Measurements from ENCODE around the gene PIANP.

The PIANP gene

DNA sequence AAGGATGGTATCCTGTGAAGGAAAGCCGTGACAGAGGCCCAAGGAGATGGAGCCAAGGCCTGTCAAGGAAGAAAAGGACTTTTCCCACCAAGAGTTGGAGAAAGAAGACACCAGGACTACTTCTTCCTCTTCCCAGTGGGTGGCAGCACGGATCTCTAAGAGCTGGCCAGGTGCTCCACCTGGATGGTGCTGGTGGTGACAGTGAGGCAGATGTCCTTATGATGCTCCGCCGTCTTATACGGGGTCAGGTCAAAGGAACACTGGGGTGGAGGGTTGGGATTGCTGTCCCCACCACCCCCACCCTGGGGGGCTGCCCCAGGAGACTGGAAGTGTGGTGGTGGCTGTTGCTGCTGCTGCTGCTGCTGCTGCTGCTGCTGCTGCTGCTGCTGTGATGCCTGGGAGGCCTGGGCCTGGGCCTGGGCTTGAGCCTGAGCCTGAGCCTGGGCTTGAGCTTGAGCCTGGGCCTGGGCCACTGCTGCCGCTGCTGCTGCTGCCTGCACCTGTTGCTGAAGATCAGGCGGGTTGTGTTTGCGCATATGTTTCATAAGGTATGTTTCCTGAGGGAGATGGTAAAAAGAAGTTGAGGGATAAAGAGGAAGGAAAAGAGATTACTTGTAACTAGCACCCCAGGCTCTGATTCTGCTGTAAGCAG lies 32.9 kb downstream of the PIANP start:
- DNase-seq (ENCODE audit: low read depth in 3 of 3), result no peak

DNA sequence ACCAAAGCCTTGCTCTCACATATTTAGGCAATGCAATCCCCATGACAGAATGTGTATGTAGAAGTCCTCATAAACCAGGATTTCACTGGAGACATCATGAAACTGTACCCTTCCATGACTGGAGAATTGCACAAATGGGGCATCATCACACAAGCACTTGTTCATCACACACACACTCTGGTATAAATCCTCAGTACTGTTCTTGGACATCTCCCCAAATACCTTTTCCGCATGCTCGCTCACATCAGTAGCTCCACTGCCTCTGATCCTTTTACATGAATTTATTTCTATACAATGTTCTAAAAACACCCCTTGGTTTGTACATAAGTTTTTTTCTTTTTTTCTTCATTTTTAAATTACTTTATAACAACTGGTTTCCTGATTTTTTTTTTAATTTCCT lies 34.4 kb downstream of the PIANP start:
- no peak for DNase-seq (ENCODE audit: low read depth in 3 of 3)

- DNase-seq (ENCODE audit: low read depth in 3 of 3), result no peak
Measured at GRCh38 chr12:6664902-6665301, 35.7 kb downstream of the PIANP start.

GRCh38 chr12:6662906-6663742 lies 37.5 kb downstream of the PIANP start, which contains the start of gene ING4:
TSS of gene ING4 (minus strand) at chr12:6663119. CDS start at chr12:6663101, 18 bp downstream.
- DNase-seq (ENCODE audit: low read depth in 3 of 3), result peak; percentile 89 to 96 (median 90)

GRCh38 chr12:6662602-6662905 lies 38.1 kb downstream of the PIANP start:
- no peak for DNase-seq (ENCODE audit: low read depth in 3 of 3)

DNA sequence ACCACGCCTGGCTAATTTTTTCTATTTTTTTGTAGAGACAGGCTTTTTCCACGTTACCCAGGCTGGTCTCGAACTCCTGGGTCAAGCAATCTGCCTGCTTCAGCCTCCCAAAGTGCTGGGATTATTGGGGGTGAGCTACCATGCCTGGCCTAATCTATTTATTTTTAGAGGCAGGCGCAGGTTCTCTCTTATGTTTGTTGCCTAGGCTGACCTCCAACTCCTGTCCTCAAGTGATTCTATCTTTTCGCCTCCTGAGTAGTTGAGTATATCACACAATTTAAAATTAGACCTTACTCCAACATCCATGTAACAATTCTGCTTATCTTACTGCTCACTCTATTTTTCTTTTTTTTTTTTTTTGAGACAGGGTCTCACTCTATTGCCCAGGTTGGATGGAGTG lies 46.6 kb downstream of the PIANP start:
- no peak for DNase-seq (ENCODE audit: low read depth in 3 of 3)

GRCh38 chr12:6653342-6653741 lies 47.3 kb downstream of the PIANP start:
- DNase-seq (ENCODE audit: low read depth in 3 of 3), result no peak

DNA sequence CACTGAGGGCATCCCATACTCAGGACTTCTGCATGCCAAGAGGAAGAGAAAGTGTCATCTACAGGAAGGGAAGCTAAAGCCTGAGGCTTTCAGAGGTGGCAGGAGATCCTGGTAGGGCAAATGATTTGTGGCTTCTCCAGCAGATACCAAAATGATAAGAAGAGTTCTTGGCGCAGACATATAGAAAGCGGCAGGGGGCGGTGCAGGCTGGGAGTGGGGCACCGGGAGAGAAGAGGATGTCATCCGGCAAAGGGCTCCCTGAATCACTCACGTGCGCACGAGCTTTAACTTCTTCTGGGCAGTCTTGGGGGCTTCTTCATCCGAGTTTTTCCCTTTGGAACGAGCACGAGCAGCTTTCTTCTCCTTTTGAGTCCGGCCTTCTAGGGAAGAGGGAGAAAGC lies 48.2 kb downstream of the PIANP start:
- no peak for DNase-seq (ENCODE audit: low read depth in 3 of 3)

GRCh38 chr12:6650832-6651231 lies 49.8 kb downstream of the PIANP start:
- DNase-seq (ENCODE audit: low read depth in 3 of 3), result no peak

DNA sequence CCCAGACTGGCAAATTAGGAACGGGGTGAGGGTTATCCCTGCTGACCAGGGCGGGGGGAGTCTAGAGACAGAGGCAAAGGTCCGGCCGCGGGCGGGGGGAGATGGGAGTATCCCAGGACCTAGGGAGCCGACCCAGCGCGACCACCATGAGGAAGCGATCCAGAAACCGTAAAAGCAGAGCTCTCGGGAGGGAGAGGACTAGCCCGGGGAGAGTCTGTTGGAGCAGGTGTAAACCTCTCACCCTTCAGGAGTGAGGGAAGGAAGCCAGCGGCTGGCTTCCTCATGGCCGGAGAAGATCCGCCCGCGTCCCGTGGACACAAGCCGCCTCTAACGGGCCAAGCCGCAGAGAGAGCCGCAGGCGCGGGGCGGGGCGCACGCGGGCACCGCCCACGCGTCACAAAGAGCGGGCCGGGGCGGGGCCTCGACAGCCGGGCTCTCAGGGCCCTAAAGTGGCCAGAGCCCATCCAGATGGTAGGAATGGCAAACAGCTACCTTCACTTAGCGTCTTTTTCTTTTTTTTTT lies 53.5 kb downstream of the PIANP start, which contains the start of gene ACRBP:
ACRBP (minus strand) TSS at position 350 of the 522 bp plus-strand sequence; CDS start at position 284, 66 bp downstream.
- DNase-seq (ENCODE audit: low read depth in 3 of 3), result no peak

DNA sequence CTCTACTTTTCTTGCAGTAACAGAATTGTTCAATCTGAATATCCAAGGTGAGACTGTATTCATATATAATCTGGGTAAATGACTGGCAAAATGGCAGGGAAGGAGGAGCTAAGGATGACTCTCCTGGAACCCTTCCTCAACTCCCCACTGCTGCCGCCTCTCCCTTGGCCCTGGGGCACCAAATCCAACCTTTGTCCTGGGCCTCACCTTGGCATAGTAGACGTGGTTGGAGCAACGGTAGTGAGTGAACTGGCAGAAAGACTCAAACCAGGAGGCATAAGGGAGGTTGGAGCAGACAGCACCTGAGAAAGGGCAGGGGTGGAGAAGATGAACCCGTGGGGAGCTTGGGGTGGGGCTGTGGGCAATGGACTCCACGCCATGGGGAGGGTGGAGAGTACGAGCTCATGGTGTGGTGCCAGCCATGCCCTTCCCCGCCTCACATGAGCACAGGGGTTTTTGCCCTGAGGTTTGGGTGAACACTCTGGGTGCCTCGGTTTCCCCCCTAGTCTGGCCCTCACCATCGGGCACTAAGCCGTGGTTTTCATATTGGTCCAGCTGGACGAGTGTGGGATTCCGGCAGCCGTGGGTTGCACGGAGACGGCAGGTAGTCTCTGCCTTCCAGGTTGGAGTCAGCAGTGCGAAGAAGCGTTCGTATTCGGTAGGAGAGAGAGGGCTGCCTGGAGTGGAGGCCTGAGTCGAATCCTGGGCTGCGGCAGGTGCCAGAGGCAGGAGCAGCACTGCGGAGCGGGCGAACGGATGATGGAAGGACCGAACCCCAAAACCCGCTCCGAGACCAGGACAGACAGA lies 54.1 kb downstream of the PIANP start:
- DNase-seq (ENCODE audit: low read depth in 3 of 3), result no peak

DNA sequence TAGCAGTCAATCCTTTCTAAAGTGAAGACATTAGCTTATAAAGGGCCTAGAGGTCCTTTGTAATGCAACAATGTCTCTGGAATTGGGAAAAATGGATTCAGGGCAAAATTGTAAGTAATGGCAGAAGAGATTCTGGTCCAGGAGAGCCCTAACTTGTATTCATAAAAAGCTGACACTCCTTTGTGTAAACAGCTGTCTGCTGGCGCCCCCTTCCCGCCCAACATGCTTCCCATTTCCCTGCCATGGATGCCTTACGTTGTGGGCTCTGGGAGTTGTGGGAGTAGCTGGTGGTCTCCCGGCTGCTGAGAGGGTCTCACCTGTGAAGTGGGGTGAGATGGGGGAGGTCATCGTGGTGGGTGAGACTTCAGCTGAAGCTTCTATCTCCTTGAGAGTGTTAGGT lies 55.7 kb downstream of the PIANP start:
- no peak for DNase-seq (ENCODE audit: low read depth in 3 of 3)

DNA sequence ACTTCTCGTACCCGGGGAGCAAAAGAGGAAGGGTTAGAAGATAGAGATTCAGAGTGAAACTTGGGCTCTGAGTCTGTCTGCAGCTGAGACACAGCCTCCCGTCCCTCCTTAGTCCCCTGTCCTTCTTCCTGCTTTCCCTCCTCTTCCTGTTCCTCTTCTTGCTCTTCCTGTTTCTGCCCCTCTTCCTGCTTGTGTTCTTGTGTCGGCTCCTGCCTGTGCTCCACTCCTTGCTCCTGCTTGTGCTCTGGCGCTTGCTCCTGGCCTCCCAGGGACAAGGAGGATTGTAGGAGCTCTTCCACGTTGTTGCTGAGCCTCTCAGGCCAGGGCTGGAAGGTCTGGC lies 56.4 kb downstream of the PIANP start:
- no peak for DNase-seq (ENCODE audit: low read depth in 3 of 3)
